ENCODE results near the gene SULT2B1. TPM values are rescaled to one million over a fixed set of nuclear protein-coding genes. Genes with fewer than 3 reads are reported as not detected.

The SULT2B1 gene
- polyA plus RNA-seq, 1 donor from 2014 or later: not detected

DNA sequence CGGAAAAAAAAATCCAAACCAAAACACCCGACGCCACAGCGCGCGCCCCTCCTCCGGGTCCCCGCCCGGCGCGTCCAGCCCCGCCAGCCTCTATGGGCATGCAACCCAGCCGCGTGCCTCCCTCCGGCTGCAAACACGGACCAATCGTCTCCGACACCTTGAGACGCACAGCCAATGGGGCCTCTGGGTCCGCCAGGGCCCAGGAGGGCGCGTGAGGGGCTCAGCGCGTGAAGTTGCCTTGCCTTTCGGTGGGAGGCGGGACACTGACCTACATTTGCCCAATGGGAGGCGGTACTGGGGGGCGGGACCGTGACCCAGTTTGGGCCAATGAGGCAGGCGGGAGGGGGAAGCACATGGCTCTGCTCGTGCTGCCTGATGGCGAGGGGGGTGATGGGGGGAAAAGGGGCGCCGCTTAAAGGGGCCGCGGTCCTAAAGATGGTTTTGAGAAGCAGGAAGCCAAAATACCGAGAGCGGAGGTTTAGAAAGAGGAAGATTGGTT, 85.5 kb downstream of the SULT2B1 start:
- peak overlapping the region; percentile 74 for H3K9ac ChIP-seq (ENCODE audit: low read length)
- H3K27me3 ChIP-seq (ENCODE audit: insufficient read depth, low read depth, low read length): no peaks in the 10 kb centered on the region
- peak overlapping the region; percentile 83 for H3K27ac ChIP-seq (ENCODE audit: low read length)
- H4K20me1 ChIP-seq (ENCODE audit: insufficient read depth): no peaks in the 10 kb centered on the region
- H3K79me2 ChIP-seq (replicated peaks; ENCODE audit: insufficient read depth, low read length): no peaks in the 10 kb centered on the region
- H3K9me3 ChIP-seq (ENCODE audit: low read length): no peaks in the 10 kb centered on the region
- H3K4me2 ChIP-seq (ENCODE audit: low read length): peak overlapping the region; percentile 34
- no peaks in the 10 kb centered on the region for H3K36me3 ChIP-seq (ENCODE audit: insufficient read depth, low read length)
- H3K9me2 ChIP-seq (ENCODE audit: insufficient read depth, low read length): no peaks in the 10 kb centered on the region
- peak overlapping the region; percentile 66 for H3K4me3 ChIP-seq (ENCODE audit: low read length)
- H3F3A ChIP-seq (ENCODE audit: insufficient read depth, low read length, poor library complexity, severe bottlenecking): peaks cover 8% of the 10 kb centered on the region
- TF ChIP-seq MXI1 (conservative IDR thresholded peaks at IDR 0.05; ENCODE audit: poor library complexity, severe bottlenecking) (peak; percentile 83), SMC3 (conservative IDR thresholded peaks at IDR 0.05; ENCODE audit: poor library complexity) (no peak)
- no peak overlapping the region for H2AFZ ChIP-seq (ENCODE audit: low read depth, low read length)

- TF ChIP-seq, protein P1, sequence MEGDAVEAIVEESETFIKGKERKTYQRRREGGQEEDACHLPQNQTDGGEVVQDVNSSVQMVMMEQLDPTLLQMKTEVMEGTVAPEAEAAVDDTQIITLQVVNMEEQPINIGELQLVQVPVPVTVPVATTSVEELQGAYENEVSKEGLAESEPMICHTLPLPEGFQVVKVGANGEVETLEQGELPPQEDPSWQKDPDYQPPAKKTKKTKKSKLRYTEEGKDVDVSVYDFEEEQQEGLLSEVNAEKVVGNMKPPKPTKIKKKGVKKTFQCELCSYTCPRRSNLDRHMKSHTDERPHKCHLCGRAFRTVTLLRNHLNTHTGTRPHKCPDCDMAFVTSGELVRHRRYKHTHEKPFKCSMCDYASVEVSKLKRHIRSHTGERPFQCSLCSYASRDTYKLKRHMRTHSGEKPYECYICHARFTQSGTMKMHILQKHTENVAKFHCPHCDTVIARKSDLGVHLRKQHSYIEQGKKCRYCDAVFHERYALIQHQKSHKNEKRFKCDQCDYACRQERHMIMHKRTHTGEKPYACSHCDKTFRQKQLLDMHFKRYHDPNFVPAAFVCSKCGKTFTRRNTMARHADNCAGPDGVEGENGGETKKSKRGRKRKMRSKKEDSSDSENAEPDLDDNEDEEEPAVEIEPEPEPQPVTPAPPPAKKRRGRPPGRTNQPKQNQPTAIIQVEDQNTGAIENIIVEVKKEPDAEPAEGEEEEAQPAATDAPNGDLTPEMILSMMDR (IDR thresholded peaks at IDR 0.05; ENCODE audit: poor library complexity, severe bottlenecking): peak; percentile 47
- no peak for TF ChIP-seq RAD21 (conservative IDR thresholded peaks at IDR 0.05)
- TF ChIP-seq EP300 (conservative IDR thresholded peaks at IDR 0.05; ENCODE audit: poor library complexity, severe bottlenecking): no peak
- peak; percentile 33 for TF ChIP-seq SMC3 (conservative IDR thresholded peaks at IDR 0.05; ENCODE audit: poor library complexity)
- TF ChIP-seq POLR2AphosphoS5 (IDR thresholded peaks at IDR 0.05): peak; percentile 71
- TF ChIP-seq, protein P2, sequence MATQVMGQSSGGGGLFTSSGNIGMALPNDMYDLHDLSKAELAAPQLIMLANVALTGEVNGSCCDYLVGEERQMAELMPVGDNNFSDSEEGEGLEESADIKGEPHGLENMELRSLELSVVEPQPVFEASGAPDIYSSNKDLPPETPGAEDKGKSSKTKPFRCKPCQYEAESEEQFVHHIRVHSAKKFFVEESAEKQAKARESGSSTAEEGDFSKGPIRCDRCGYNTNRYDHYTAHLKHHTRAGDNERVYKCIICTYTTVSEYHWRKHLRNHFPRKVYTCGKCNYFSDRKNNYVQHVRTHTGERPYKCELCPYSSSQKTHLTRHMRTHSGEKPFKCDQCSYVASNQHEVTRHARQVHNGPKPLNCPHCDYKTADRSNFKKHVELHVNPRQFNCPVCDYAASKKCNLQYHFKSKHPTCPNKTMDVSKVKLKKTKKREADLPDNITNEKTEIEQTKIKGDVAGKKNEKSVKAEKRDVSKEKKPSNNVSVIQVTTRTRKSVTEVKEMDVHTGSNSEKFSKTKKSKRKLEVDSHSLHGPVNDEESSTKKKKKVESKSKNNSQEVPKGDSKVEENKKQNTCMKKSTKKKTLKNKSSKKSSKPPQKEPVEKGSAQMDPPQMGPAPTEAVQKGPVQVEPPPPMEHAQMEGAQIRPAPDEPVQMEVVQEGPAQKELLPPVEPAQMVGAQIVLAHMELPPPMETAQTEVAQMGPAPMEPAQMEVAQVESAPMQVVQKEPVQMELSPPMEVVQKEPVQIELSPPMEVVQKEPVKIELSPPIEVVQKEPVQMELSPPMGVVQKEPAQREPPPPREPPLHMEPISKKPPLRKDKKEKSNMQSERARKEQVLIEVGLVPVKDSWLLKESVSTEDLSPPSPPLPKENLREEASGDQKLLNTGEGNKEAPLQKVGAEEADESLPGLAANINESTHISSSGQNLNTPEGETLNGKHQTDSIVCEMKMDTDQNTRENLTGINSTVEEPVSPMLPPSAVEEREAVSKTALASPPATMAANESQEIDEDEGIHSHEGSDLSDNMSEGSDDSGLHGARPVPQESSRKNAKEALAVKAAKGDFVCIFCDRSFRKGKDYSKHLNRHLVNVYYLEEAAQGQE (IDR thresholded peaks at IDR 0.05; ENCODE audit: borderline replicate concordance): peak; percentile 61
- no peak for TF ChIP-seq EZH2 (IDR thresholded peaks at IDR 0.05; ENCODE audit: borderline replicate concordance, insufficient read depth, low read length, poor library complexity, severe bottlenecking)
- TF ChIP-seq MXI1 (conservative IDR thresholded peaks at IDR 0.05; ENCODE audit: poor library complexity, severe bottlenecking): no peak
- TF ChIP-seq TAF1 (IDR thresholded peaks at IDR 0.05; ENCODE audit: low read depth): no peak
- no peak overlapping the region for H2AFZ ChIP-seq (ENCODE audit: low read depth, low read length)
- no peaks in the 10 kb centered on the region for H3K36me3 ChIP-seq (ENCODE audit: insufficient read depth, low read length)
- H3K4me2 ChIP-seq (ENCODE audit: low read length): peak overlapping the region; percentile 86
- no peaks in the 10 kb centered on the region for H3K9me2 ChIP-seq (ENCODE audit: insufficient read depth, low read length)
- H3F3A ChIP-seq (ENCODE audit: insufficient read depth, low read length, poor library complexity, severe bottlenecking): peaks cover 8% of the 10 kb centered on the region
- H3K9ac ChIP-seq (ENCODE audit: low read length): peak overlapping the region; percentile 74
- H3K4me3 ChIP-seq (ENCODE audit: low read length): peak overlapping the region; percentile 66
- no peaks in the 10 kb centered on the region for H3K79me2 ChIP-seq (replicated peaks; ENCODE audit: insufficient read depth, low read length)
- H3K9me3 ChIP-seq (ENCODE audit: low read length): no peaks in the 10 kb centered on the region
- no peaks in the 10 kb centered on the region for H4K20me1 ChIP-seq (ENCODE audit: insufficient read depth)
- H3K27ac ChIP-seq (ENCODE audit: low read length): peak overlapping the region; percentile 83
- H3K27me3 ChIP-seq (ENCODE audit: insufficient read depth, low read depth, low read length): no peaks in the 10 kb centered on the region
These were observed 86.2 kb downstream of the SULT2B1 start for GRCh38 chr19:48637948-48638830.

Data from neural cell (in vitro differentiated cells).